DMS53 (cell line): Measurements from ENCODE around the gene SCYL2.
"Not testable (repeated sequence)": the region's sequence is repeated elsewhere in the genome, so short reads cannot be mapped to it uniquely, and the experiment has no call there.

Experiments
- DNase-seq: peaks from one replicate; lab custom pipeline; 2025; lab: John Stamatoyannopoulos, UW

SCYL2 gene

GRCh38 chr12:100266835-100267602, at the start of gene SCYL2, which contains the start of gene DEPDC4:
SCYL2 (plus strand) TSS chr12:100267177; CDS start chr12:100282971, 15,794 bp downstream.
DEPDC4 (minus strand) TSS chr12:100267079; CDS start chr12:100267076, 3 bp downstream.
- DNase-seq, result peak; percentile 99

GRCh38 chr12:100219328-100220109, 47.5 kb upstream of the SCYL2 start:
- DNase-seq, result no peak

- no peak for DNase-seq
Observed at GRCh38 chr12:100221523-100221922, 45.5 kb upstream of the SCYL2 start.

- DNase-seq, result not testable (repeated sequence)
Observed at GRCh38 chr12:100222173-100222572, 44.8 kb upstream of the SCYL2 start.

GRCh38 chr12:100225491-100225890, 41.5 kb upstream of the SCYL2 start:
- no peak for DNase-seq

- DNase-seq, result peak; percentile 51
Observed at GRCh38 chr12:100229036-100229635, 37.8 kb upstream of the SCYL2 start.

GRCh38 chr12:100229876-100230275, 37.1 kb upstream of the SCYL2 start:
- DNase-seq, result no peak

- DNase-seq, result not testable (repeated sequence)
Observed at GRCh38 chr12:100231873-100232272, 35.1 kb upstream of the SCYL2 start.

- DNase-seq, result peak; percentile 35
Observed at GRCh38 chr12:100234166-100234565, 32.8 kb upstream of the SCYL2 start.

- DNase-seq, result peak; percentile 82
Observed at GRCh38 chr12:100234591-100235304, 32.2 kb upstream of the SCYL2 start.

GRCh38 chr12:100238801-100239200, 28.2 kb upstream of the SCYL2 start:
- no peak for DNase-seq

- DNase-seq, result no peak
Observed at GRCh38 chr12:100239589-100239988, 27.4 kb upstream of the SCYL2 start.

GRCh38 chr12:100243137-100243536, 23.8 kb upstream of the SCYL2 start:
- DNase-seq, result no peak

- no peak for DNase-seq
Observed at GRCh38 chr12:100247765-100248164, 19.2 kb upstream of the SCYL2 start.

GRCh38 chr12:100248886-100249285, 18.1 kb upstream of the SCYL2 start:
- no peak for DNase-seq

- DNase-seq, result no peak
Observed at GRCh38 chr12:100249941-100250340, 17.0 kb upstream of the SCYL2 start.

- peak; percentile 97 for DNase-seq
Observed at GRCh38 chr12:100251917-100252316, 15.1 kb upstream of the SCYL2 start.

- DNase-seq, result no peak
Observed at GRCh38 chr12:100253437-100253836, 13.5 kb upstream of the SCYL2 start.

- DNase-seq, result no peak
Observed at GRCh38 chr12:100254876-100255275, 12.1 kb upstream of the SCYL2 start.

- no peak for DNase-seq
Observed at GRCh38 chr12:100258127-100258526, 8.8 kb upstream of the SCYL2 start.

GRCh38 chr12:100263131-100263530, 3.8 kb upstream of the SCYL2 start:
- DNase-seq, result no peak

GRCh38 chr12:100265107-100265506, 1.9 kb upstream of the SCYL2 start:
- not testable (repeated sequence) for DNase-seq
